Measurements from ENCODE around the gene SASH1.

SASH1 gene

GRCh38 chr6:148497257-148497656 lies 154.6 kb downstream of the SASH1 start:
- in situ Hi-C loops (cut with HindIII; ENCODE audit: low pct_unique_long_range_greater_than_20kb, low sequenced_read_pairs) = no loop called here
- TF ChIP-seq JUND (IDR thresholded peaks at IDR 0.05; ENCODE audit: low read depth) = no peak
- DNase-seq (ENCODE audit: low read depth in 1 of 2, low spot score in 1 of 2) = no peak

GRCh38 chr6:148497717-148498116 lies 155.1 kb downstream of the SASH1 start:
- DNase-seq (ENCODE audit: low read depth in 1 of 2, low spot score in 1 of 2) = no peak
- in situ Hi-C loops (cut with HindIII; ENCODE audit: low pct_unique_long_range_greater_than_20kb, low sequenced_read_pairs) = no loop called here
- no peak for TF ChIP-seq JUND (IDR thresholded peaks at IDR 0.05; ENCODE audit: low read depth)

GRCh38 chr6:148500402-148500801 lies 157.8 kb downstream of the SASH1 start:
- in situ Hi-C loops (cut with HindIII; ENCODE audit: low pct_unique_long_range_greater_than_20kb, low sequenced_read_pairs) = no loop called here
- no peak for DNase-seq (ENCODE audit: low read depth in 1 of 2, low spot score in 1 of 2)
- no peak for TF ChIP-seq JUND (IDR thresholded peaks at IDR 0.05; ENCODE audit: low read depth)

GRCh38 chr6:148501178-148501590 lies 158.5 kb downstream of the SASH1 start:
- DNase-seq (ENCODE audit: low read depth in 1 of 2, low spot score in 1 of 2) = no peak
- in situ Hi-C loops (cut with HindIII; ENCODE audit: low pct_unique_long_range_greater_than_20kb, low sequenced_read_pairs) = no loop called here
- TF ChIP-seq JUND (IDR thresholded peaks at IDR 0.05; ENCODE audit: low read depth) = no peak

GRCh38 chr6:148502083-148502772 lies 159.6 kb downstream of the SASH1 start:
- TF ChIP-seq JUND (IDR thresholded peaks at IDR 0.05; ENCODE audit: low read depth) = no peak
- no peak for DNase-seq (ENCODE audit: low read depth in 1 of 2, low spot score in 1 of 2)
- in situ Hi-C loops (cut with HindIII; ENCODE audit: low pct_unique_long_range_greater_than_20kb, low sequenced_read_pairs) = no loop called here

GRCh38 chr6:148502773-148503135 lies 160.1 kb downstream of the SASH1 start:
- TF ChIP-seq JUND (IDR thresholded peaks at IDR 0.05; ENCODE audit: low read depth) = no peak
- in situ Hi-C loops (cut with HindIII; ENCODE audit: low pct_unique_long_range_greater_than_20kb, low sequenced_read_pairs) = no loop called here
- no peak for DNase-seq (ENCODE audit: low read depth in 1 of 2, low spot score in 1 of 2)

GRCh38 chr6:148503703-148504102 lies 161.1 kb downstream of the SASH1 start:
- TF ChIP-seq JUND (IDR thresholded peaks at IDR 0.05; ENCODE audit: low read depth) = no peak
- in situ Hi-C loops (cut with HindIII; ENCODE audit: low pct_unique_long_range_greater_than_20kb, low sequenced_read_pairs) = no loop called here
- no peak for DNase-seq (ENCODE audit: low read depth in 1 of 2, low spot score in 1 of 2)

GRCh38 chr6:148507774-148508173 lies 165.1 kb downstream of the SASH1 start:
- in situ Hi-C loops (cut with HindIII; ENCODE audit: low pct_unique_long_range_greater_than_20kb, low sequenced_read_pairs) = no loop called here
- TF ChIP-seq JUND (IDR thresholded peaks at IDR 0.05; ENCODE audit: low read depth) = no peak
- no peak for DNase-seq (ENCODE audit: low read depth in 1 of 2, low spot score in 1 of 2)

GRCh38 chr6:148508401-148509041 lies 165.9 kb downstream of the SASH1 start:
- peak in 1 of 2 experiments; percentile 5 for DNase-seq (ENCODE audit: low read depth in 1 of 2, low spot score in 1 of 2)
- TF ChIP-seq JUND (IDR thresholded peaks at IDR 0.05; ENCODE audit: low read depth) = no peak
- in situ Hi-C loops (cut with HindIII; ENCODE audit: low pct_unique_long_range_greater_than_20kb, low sequenced_read_pairs) = no loop called here

GRCh38 chr6:148509119-148509799 lies 166.6 kb downstream of the SASH1 start:
- in situ Hi-C loops (cut with HindIII; ENCODE audit: low pct_unique_long_range_greater_than_20kb, low sequenced_read_pairs) = no loop called here
- TF ChIP-seq JUND (IDR thresholded peaks at IDR 0.05; ENCODE audit: low read depth) = no peak
- DNase-seq (ENCODE audit: low read depth in 1 of 2, low spot score in 1 of 2) = no peak

GRCh38 chr6:148509800-148510581 lies 167.4 kb downstream of the SASH1 start:
- in situ Hi-C loops (cut with HindIII; ENCODE audit: low pct_unique_long_range_greater_than_20kb, low sequenced_read_pairs) = no loop called here
- no peak for TF ChIP-seq JUND (IDR thresholded peaks at IDR 0.05; ENCODE audit: low read depth)
- DNase-seq (ENCODE audit: low read depth in 1 of 2, low spot score in 1 of 2) = peak in 1 of 2 experiments; percentile 9
